Measurements from ENCODE around the gene ATXN10.

DNA sequence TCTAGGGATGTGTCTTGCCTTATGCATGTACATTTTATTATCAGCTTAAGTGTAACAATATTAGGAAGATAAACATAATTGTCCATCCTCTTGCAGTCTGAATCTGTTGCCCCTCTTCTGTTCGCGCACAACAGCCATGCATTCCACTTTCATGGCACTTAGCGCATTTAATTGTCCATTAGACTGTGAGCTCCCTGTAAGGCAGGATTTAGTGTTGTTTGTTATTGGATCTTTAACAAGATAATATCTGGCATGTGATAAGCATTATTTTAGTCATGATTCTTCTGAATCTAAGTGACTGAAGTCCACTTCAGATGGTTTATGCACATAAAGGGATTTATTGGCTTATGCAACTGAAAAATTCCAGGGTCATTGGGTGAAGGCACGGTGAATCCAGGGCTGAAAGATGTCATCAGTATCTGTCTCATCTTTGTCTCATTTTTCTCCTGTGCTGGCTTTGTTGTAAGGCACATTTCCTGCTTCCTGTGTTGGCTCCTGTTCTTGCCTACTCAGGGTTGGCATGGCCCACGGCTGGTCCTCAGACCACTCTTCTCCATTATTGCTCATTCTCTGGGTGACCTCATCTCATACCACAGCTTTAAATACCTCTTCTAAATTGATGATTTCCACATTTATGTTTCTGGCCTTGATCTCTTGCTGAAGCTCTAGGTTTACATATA is 37.6 kb downstream of the ATXN10 start:
- no peak for TF ChIP-seq CTCF (IDR thresholded peaks at IDR 0.05; ENCODE audit: low read depth, low read length, poor library complexity, severe bottlenecking)
- no peak for TF ChIP-seq EZH2phosphoT487 (IDR thresholded peaks at IDR 0.05; ENCODE audit: borderline replicate concordance, low read length)

Measured in DOHH2 (cell line).